ENCODE measurements around the gene MTREX.

MTREX gene

DNA sequence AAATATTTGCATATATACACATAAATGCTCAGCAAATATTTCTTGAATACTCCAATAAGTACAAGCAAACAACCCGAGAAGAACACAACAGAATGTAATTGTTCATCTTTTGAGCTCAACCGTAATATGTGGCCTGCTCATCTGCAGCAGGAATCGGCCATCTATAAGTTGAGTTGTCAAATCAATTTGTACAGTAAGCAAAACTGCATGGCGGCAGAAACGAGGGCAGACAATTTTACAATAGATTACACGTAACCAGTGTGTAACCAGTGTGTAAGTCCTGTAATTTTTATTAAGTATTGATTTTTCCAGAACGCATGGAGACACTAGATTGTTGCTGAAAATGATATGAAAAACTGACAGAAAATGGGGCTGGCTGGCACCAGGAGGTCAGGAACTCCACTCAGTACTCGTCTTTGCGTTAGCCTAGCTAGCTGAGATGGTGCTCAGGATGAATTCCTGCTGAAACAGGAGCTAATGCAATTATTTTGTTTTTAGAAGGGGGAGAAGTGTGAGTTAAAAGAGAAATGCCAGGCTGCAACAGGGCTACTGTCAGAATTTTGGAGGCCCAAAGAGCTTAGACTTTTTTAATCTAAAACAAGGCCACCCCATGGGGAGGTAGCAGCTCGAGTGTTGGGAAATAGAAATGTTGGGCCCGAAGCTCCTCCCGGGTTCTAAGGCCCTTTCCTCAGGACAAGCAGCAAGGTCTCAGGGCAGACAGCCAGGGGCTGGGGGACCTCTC, 977 bp upstream of the MTREX start:
- Histone ChIP-seq H3K4me3 (ENCODE audit: low read length) (peak overlapping the region; percentile 94), H3K9me3 (ENCODE audit: insufficient read depth, low read length) (0 out of 2 replicates have a peak, but pooled peaks cover 4% of the 10 kb centered on the region), H4K20me1 (ENCODE audit: insufficient read depth, low read length) (peaks cover 18% of the 10 kb centered on the region), H3K27ac (ENCODE audit: low read length) (peak overlapping the region; percentile 65), H3K79me2 (ENCODE audit: low read length) (peaks cover 93% of the 10 kb centered on the region), H3K4me1 (ENCODE audit: low read length) (peaks cover 38% of the 10 kb centered on the region), H3K36me3 (replicated peaks; ENCODE audit: low read depth, low read length) (peaks cover 30% of the 10 kb centered on the region), H2AFZ (ENCODE audit: low read depth, low read length) (peak overlapping the region; percentile 99; the same call in 1 of the 2 replicates), H3K4me2 (ENCODE audit: low read length) (peak overlapping the region; percentile 95), H3K27me3 (ENCODE audit: low read depth, low read length) (no peaks in the 10 kb centered on the region), H3K9ac (ENCODE audit: low read length) (peak overlapping the region; percentile 97)
- TF ChIP-seq, protein P1, sequence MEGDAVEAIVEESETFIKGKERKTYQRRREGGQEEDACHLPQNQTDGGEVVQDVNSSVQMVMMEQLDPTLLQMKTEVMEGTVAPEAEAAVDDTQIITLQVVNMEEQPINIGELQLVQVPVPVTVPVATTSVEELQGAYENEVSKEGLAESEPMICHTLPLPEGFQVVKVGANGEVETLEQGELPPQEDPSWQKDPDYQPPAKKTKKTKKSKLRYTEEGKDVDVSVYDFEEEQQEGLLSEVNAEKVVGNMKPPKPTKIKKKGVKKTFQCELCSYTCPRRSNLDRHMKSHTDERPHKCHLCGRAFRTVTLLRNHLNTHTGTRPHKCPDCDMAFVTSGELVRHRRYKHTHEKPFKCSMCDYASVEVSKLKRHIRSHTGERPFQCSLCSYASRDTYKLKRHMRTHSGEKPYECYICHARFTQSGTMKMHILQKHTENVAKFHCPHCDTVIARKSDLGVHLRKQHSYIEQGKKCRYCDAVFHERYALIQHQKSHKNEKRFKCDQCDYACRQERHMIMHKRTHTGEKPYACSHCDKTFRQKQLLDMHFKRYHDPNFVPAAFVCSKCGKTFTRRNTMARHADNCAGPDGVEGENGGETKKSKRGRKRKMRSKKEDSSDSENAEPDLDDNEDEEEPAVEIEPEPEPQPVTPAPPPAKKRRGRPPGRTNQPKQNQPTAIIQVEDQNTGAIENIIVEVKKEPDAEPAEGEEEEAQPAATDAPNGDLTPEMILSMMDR (IDR thresholded peaks at IDR 0.05; ENCODE audit: low read depth, low read length): no peak
- no peak for TF ChIP-seq EZH2phosphoT487 (IDR thresholded peaks at IDR 0.05; ENCODE audit: low read depth)

DNA sequence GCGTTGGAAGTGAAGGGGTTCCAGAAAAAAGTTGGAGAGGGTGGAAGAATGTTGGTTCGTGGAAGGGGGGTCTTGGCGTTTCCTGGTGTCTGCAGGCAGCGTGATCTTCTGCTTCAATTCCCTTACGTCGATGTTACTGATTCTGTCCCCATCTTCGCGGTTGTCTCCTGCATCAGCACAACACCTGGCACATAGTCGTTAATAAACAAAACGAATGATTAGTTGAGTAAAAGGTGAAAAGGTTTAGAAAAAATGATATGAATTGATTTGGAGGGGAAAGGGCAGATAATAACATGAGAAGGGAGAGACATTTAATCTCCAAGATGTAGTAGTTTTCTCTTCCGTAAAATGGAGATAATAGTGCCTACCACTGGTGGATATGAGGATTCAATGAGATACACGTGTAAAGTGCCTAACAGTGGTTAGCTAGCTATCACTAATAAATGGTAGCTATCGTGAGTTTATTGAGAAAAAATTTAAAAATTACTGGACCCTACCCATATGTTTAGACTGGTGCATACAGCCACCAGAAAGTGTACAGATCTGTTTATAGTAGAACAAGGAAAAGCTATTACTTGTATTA, 556 bp downstream of the MTREX start:
- peaks cover 37% of the 10 kb centered on the region for H3K4me1 ChIP-seq (ENCODE audit: low read length)
- TF ChIP-seq, protein P1 (IDR thresholded peaks at IDR 0.05; ENCODE audit: low read depth, low read length): peak; percentile 22; the same call in 1 of the 2 replicates
- no peak for TF ChIP-seq EZH2phosphoT487 (IDR thresholded peaks at IDR 0.05; ENCODE audit: low read depth)

DNA sequence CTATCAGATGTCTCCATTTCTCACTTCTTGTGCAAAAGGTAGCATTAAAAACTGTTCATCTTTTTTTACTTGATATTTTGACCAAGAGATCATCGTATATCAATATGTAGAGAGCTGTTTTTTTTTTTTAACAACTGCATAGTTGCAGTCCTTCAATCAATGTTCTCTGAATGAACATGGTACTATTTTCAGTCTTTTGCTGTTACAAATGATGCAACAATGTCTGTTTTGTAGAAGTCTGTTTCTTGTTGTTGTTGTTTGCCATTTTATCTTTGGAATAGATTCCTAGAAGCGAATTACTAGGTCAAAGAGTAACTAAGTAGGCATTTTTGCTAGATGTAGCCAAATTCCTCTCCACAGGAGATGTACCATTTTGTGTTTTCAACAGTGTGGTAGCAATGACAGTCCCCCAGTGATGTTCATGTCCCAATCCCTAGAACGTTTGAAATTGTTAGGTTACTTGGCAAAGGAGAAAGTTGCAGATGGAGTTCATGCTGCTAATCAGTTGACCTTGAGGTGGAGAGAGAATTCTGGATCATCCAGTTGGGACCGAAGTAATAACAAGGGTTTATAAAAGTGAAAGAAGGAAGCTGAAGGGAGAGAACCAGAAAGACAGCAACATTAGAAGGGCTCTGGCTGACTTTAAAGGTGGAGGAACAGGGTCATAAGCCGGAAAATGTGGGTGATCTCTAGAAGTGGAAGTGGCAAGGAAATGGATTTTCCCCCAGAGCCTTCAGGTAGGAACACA, 6.3 kb downstream of the MTREX start:
- H3K9ac ChIP-seq (ENCODE audit: low read length): no peak overlapping the region
- H2AFZ ChIP-seq (ENCODE audit: low read depth, low read length): no peak overlapping the region
- H3K4me1 ChIP-seq (ENCODE audit: low read length): peaks cover 12% of the 10 kb centered on the region
- H3K4me2 ChIP-seq (ENCODE audit: low read length): no peak overlapping the region
- H3K27me3 ChIP-seq (ENCODE audit: low read depth, low read length): no peaks in the 10 kb centered on the region
- TF ChIP-seq, protein P1 (IDR thresholded peaks at IDR 0.05; ENCODE audit: low read depth, low read length): no peak
- no peak for TF ChIP-seq EZH2phosphoT487 (IDR thresholded peaks at IDR 0.05; ENCODE audit: low read depth)
- no peak overlapping the region for H3K27ac ChIP-seq (ENCODE audit: low read length)
- peaks cover 49% of the 10 kb centered on the region for H4K20me1 ChIP-seq (ENCODE audit: insufficient read depth, low read length)
- no peak overlapping the region for H3K4me3 ChIP-seq (ENCODE audit: low read length)
- H3K9me3 ChIP-seq (ENCODE audit: insufficient read depth, low read length): no peaks in the 10 kb centered on the region
- peaks cover 13% of the 10 kb centered on the region for H3K36me3 ChIP-seq (replicated peaks; ENCODE audit: low read depth, low read length)
- peaks cover 100% of the 10 kb centered on the region for H3K79me2 ChIP-seq (ENCODE audit: low read length)

More for the DNA sequence above, 556 bp downstream of the MTREX start:
- Histone ChIP-seq H3K9me3 (ENCODE audit: insufficient read depth, low read length) (0 out of 2 replicates have a peak, but pooled peaks cover 4% of the 10 kb centered on the region), H3K79me2 (ENCODE audit: low read length) (peaks cover 99% of the 10 kb centered on the region), H4K20me1 (ENCODE audit: insufficient read depth, low read length) (peaks cover 28% of the 10 kb centered on the region), H3K4me2 (ENCODE audit: low read length) (peak overlapping the region; percentile 95), H3K9ac (ENCODE audit: low read length) (peak overlapping the region; percentile 97), H3K27ac (ENCODE audit: low read length) (peak overlapping the region; percentile 65), H2AFZ (ENCODE audit: low read depth, low read length) (peak overlapping the region; percentile 99; the same call in 1 of the 2 replicates), H3K36me3 (replicated peaks; ENCODE audit: low read depth, low read length) (peaks cover 25% of the 10 kb centered on the region), H3K4me3 (ENCODE audit: low read length) (peak overlapping the region; percentile 94), H3K27me3 (ENCODE audit: low read depth, low read length) (no peaks in the 10 kb centered on the region)

DNA sequence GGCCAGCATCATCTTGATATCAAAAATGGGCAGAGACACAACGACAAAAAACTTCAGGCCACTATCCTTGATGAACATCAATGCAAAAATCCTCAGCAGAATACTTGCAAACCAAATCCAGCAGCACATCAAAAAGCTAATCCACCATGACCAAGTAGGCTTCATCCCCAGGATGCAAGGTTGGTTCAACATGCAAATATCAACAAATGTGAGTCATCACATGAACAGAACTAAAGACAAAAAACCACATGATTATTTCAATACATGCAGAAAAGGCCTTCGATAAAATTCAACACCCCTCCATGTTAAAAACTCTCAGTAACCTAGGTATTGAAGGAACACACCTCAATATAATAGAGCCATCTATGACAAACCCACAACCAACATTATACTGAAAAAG, 8.5 kb downstream of the MTREX start:
- no peak for TF ChIP-seq EZH2phosphoT487 (IDR thresholded peaks at IDR 0.05; ENCODE audit: low read depth)
- TF ChIP-seq, protein P1 (IDR thresholded peaks at IDR 0.05; ENCODE audit: low read depth, low read length): no peak
- H3K79me2 ChIP-seq (ENCODE audit: low read length): peaks cover 100% of the 10 kb centered on the region
- H3K4me2 ChIP-seq (ENCODE audit: low read length): no peak overlapping the region
- H3K4me1 ChIP-seq (ENCODE audit: low read length): no peaks in the 10 kb centered on the region
- no peak overlapping the region for H3K4me3 ChIP-seq (ENCODE audit: low read length)
- H2AFZ ChIP-seq (ENCODE audit: low read depth, low read length): no peak overlapping the region
- no peak overlapping the region for H3K27ac ChIP-seq (ENCODE audit: low read length)
- no peak overlapping the region for H3K9ac ChIP-seq (ENCODE audit: low read length)
- H4K20me1 ChIP-seq (ENCODE audit: insufficient read depth, low read length): peaks cover 41% of the 10 kb centered on the region
- H3K9me3 ChIP-seq (ENCODE audit: insufficient read depth, low read length): no peaks in the 10 kb centered on the region
- peaks cover 10% of the 10 kb centered on the region for H3K36me3 ChIP-seq (replicated peaks; ENCODE audit: low read depth, low read length)
- no peaks in the 10 kb centered on the region for H3K27me3 ChIP-seq (ENCODE audit: low read depth, low read length)

All from OCI-LY3 (cell line).